Stimulated activated CD4-positive, alpha-beta T cell treated with anti-CD3 and anti-CD28 coated beads, Interleukin-1b, Interleukin-23, amount 100 ng/mL, for 24 hours (primary cell): ENCODE results near the gene ASXL3.

Source experiments
- DNase-seq, 4 experiments: peaks; one replicate each; pipeline ENCODE4 v3.0.0-alpha.2; 2020; ENCODE audit warnings: low read depth in 4 of 4, low spot score in 1 of 4

The ASXL3 gene

DNA sequence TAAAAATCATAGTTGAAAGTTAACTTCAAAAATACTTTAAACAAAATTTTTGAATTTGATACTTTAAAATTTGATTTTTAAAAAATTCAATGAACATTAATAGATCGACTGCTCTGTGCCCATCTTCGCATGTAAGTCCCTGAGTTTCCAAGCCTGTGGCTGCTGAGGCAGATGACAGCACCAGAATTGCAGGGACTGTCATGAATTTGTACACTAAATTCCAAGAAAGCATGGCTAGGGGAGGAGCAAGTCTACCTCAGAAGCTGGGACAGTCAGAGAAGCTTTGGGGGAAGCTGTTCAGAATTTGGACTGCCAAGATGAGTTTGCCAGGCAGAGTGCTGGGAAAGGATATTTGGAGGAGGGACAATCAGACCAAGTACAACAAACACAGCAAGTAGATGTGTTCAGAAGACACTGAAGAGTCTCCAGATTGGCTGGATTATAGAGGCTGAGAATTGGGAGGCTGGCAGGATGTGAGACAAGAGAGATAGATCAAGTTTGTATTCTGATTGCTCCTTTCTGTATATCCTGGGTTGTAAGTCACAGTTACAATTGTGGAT is 79.0 kb downstream of the ASXL3 start:
- DNase-seq: no peak

DNA sequence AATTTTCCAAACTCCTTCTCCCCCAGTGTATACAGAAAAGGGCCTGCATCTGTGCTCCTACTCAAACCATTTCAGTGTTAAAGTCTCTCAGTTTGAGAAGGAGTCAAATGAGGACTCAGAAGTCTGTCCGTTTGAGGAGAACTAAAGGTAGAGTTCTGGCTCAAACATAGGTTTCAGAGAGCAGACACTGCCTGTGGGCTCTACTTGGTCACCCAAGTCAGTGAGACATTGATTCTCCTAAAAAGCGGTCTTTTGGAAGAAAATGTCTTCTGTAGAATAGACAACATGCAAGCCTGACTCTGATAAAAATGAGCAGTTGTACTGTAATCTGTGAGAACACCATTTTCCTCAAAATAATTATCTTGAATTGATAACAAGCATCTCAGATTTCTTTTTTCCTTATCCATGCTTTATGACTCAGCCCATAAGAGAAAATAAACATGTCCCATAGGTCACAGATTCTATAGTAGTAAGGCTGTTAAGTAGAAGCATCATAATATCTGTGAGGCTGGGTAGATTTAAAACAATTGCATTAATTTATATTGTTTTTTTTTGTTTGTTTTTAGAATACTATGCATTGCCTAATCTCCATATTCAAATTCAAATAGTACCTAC is 82.8 kb downstream of the ASXL3 start:
- no peak for DNase-seq

DNA sequence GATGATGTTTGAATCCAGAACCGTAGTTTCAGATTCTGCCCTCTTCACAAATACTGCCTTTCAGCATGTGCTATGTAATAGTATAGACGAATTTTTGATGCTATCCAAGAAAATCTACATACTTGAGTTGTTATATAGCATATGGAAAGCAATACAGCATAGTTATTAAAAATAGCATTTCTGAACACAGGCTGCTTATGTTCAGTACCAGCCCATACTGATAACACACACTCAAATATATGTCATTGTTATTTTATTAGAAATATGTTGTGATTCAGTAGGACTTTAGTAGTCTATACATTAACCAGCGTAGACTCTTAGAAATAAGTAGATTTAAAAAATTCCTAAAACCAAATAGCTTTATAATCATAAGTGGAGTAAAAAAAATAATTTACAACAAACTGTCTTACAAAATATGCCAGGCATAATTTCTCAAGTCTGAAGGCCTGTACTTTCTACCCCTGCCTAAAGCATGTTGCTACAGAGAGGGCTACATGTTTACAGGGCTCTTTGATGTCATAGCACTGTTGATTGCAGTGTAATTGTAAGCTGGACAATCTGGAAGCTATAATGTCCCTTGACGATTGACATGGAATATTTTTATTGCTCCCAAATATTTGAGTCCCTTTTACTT is 86.3 kb downstream of the ASXL3 start:
- no peak for DNase-seq

DNA sequence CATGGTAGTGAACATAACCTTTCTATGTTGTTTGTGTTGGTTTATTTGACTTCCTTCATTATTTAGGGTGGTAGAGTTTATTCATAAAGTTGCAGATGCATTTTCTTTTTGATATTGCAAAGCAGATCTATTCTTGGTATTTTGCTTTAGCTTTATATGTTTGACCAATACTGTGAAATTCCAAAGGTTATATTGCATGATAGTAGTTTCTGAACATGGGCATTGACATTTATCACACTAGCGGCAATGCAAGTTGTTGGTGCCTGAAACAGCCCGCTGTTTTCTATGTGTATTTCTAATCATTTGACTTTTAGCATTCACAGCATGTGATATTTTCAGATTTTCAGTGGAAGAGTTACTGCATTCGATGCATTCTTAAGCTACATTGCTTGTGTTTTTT is 87.2 kb downstream of the ASXL3 start:
- no peak for DNase-seq

DNA sequence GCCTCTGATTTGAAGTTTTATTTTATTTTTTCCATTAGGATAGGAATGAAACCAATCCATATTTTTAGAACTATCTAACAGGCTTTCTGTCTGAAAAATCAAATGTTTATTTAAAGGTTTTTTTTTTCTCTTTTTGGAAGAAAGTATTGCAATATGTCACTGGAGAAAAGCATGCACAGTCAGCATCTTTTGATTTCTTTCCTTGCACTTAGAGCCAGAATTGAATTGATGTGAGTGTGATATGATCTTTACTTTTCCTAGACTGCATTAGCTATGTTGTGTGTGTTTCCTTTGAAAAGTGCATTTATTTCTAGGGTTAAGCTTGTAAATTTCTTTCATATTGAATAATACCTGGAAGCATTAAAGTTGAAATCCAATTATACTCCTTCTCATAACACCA is 87.6 kb downstream of the ASXL3 start:
- no peak for DNase-seq

DNA sequence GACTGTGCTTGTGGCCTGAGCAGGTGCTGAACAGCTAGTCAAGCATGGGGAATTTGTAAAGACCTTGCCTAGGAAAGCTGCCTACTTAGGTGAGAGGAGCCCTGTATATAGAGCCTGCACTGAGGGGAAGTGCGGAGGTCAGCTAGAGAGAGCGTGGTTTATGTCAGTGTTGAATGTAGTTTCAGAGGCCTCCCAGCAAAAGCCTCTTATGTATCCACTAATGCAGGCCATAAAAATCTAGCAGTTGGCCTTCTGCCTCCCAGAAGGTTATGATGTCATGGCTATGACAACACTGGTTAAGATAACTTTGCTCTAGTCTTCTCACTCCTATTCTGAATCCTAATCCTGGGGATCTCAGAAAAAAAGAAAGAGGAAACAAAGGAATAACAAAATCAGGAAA is 88.9 kb downstream of the ASXL3 start:
- no peak for DNase-seq

DNA sequence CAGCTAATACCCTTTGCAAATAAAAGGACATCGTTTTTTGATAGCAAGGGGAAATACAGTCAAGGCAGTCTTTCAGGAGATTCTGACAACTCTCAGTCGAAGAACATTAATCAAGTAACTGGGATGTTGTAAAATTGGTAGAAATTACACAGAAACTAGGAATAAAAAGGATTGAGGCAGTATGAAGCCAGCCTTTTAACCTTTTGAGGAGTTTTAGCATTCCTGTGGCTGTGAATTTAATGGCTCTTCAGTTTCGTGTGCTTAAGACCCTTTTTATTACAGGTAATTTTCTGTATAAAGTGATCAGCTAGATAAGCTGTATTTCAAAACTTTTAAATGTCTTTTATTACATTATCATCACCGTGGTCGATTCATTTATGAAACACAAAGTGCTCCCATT is 91.6 kb downstream of the ASXL3 start:
- no peak for DNase-seq

DNA sequence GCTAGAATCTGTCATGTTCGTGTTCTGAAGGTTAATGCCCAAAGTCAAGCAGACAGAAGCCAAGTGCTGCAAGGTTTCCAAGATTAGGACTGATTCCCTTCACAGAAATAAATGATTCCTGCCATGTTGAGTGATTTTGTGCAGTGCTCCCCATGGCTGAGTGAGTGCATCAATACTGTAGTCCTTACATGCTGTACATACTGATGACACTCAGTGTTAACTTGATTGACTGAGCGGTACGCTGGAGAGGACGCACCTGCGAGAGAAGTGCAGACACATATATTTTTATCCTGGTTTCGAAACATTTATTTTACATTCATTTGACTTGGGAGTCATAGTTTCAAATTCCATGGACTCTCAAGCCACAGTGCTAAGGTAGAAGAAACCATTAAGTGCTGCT is 92.0 kb downstream of the ASXL3 start:
- DNase-seq: no peak

DNA sequence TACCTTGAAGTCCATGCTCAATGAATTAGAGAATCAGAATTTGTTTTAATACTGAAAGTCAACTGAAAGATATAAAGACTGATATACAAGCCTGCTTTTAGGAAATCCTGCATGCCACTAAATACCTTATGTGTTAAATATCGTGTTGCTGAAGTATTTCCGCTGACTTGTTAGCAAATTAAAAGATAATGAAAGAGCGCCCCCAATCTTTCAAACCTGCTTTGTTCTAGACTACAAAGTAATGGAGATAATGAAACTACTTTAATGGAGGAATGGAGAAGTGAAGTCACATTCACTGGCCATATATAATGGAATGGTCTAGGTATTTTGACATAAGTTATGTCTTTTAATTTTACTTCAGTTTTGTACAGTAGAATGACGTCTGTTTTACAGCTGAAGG is 95.7 kb downstream of the ASXL3 start:
- no peak for DNase-seq

DNA sequence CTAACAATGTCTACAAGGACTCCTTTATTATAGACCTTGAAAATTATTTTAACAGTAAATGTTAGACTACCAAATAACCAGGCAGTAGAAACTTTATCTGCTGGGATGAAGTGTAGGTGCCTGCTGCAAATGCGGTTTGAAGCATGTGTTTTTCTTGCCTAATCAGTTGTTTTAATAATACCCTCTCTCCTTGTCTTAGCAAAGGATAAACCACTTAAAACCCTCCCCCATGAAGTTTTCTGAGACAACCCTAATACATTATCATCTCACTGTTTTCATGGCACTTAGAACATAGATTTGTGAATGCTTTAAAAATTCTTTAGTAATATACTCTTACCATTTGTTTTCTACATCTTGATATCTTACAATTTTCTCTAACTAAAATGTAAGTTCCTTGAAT is 98.6 kb downstream of the ASXL3 start:
- DNase-seq: no peak

DNA sequence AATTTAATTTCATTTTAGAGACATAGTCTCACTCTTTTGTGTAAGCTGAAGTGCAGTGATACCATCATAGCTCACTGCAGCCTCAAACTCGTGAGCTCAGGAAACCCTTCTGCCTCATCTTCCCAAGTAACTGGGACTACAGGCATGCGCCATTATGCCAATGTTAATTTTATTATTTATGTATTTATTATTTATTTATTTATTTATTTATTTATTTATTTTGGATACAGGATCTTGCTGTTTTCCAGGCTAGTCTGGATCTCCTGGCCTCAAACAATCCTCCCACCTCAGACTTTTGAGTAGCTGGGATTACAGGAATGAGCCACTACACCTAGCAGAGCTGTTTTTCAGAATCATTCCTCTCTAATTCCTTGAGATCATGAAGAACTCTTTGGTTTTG is 99.9 kb downstream of the ASXL3 start:
- no peak for DNase-seq

DNA sequence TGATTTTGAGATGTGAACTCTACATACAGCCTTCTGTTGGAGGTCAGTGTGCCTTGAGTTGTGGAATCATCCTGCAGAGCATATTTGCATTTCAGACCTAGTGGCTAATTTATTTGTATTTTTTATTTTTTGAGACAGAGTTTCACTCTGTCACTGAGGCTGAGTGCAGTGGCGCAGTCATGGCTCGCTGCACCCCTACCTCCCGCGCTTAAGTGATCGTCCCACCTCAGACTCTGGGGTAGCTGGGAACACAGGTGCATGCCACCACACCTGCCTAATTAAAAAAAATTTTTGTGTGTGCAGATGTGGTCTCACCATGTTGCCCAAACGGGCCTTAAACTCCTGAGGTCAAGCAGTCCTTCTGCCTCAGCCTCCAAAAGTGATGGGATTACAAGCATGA is 104.4 kb downstream of the ASXL3 start:
- DNase-seq: no peak

DNA sequence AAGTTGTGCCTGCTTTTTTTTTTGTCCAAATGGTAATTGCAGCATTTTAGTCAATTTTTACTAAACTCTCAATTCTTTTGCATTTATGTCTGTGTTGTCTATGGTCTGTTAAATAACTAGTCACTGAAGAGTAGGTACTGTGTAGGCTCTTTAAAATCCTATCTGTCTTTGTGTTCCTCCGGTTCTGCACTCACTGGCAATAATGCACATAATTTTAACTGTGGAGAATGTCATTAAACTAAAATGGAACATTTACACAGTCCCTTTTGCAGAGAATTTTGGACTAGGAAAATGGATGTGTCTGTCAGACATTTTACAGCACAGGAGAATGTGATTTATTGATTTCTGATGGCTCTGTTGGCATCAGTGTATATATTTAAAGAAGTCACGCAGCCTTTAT is 116.6 kb downstream of the ASXL3 start:
- no peak for DNase-seq

DNA sequence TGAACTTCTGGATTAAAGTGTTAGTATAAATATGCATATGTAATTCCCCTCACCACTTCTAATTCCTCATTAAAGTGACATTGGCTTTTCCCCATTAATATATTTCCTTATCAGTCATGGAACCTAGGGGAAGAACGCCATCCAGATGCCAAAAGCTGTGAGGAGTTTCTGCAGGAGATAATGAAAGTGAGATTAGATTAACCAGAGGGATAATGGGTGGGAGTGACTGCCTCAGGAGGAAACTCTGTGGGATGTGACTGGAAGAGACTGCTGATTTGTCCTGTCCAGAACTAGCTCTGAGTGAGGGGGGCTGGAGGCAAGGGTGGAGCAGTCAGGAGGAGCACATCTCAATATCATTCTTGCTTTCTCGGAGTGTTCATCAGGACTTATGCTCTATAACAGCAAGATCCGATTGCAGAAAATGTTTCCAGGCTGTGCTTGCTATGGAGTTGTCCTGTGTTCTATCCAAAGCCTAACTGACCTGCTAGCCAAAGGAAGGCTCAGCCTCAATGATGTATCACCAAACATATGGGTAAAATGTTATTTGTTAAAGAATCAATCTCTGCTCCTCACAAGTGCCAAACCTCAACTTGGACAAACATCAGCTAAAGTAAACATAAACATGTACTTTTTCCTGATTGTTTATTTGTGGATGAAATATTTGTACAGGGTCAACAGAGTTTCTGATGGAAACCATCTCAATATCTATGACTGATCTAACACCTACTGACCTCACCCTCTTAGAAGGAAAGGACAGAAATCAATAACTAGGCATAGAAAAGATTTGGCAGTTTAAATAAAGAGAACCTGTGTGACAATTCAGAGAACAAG is 118.5 kb downstream of the ASXL3 start:
- DNase-seq: no peak

DNA sequence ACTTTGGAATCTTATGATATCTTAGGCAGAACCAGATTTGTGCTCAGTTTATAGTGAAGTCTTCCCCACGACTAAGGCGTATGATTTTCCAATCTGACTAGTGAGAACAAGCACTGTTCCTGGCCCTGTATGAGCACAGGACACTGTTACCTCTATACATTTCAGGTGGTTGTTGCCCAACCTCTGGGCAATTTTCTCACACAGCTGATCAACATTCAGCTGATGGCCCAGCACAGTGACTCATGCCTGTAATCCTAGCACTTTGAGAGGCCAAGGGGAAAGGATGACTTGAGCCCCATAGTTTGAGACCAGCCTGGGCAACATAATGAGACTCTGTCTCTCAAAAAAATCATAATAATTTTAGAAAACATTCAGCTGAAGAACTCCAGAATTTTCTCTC is 119.5 kb downstream of the ASXL3 start:
- DNase-seq: no peak

DNA sequence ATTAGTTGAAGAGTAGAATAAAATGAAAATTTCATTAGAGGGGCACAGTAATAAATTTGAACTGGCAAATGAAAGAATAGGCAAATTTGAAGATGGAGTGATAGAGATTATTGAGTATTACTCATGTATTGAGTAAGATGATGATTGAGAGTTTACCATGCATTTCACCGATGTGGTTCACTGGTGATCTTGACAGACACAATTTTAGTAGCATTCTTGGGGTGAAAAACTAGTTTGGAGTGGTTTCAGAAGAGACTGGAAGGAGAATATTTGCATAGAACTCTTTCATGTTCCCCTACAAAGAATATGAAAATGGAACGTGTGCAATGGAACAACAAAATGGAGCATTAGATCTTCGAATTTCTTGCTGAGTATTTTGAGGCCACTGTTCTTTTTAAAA is 121.4 kb downstream of the ASXL3 start:
- no peak for DNase-seq

DNA sequence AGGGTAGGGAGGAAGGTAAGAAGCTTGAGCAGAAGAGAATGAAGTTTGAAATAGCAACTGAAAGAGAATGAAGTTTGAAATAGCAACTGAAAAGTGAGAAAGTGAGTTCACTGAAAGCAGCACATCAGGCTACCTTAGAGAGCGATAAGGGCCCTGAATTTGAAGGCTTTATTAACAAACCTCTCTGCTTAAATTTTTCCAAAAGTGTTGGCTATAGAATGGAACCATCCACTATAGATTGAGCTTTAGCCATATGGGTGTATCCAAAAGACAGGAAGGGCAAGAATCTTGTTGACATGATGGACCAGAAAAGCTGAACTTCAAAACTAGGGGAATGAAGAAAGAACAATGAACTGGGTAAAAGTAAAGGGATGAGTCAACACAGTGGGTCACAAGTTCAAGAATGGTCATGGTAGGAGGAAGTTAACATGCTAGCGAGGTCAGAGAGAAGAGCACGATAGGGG is 122.5 kb downstream of the ASXL3 start:
- no peak for DNase-seq

DNA sequence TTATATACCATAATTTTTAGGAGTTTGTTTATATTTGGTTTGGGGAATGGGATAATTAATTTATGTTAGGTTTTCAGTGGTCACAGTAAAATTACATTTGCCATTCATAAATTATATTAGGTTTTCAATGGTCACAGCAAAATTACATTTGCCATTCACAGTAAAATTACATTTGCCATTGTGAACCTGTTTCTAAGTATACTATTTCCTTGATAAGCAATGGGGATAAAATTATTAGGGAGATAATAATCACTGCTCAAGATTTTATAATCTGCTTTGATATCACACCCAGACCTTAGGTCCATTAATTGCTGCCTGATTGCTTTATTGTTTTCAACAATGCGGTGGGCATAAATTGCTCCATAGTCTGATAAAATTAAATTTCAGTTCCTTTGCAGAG is 124.6 kb downstream of the ASXL3 start:
- no peak for DNase-seq

DNA sequence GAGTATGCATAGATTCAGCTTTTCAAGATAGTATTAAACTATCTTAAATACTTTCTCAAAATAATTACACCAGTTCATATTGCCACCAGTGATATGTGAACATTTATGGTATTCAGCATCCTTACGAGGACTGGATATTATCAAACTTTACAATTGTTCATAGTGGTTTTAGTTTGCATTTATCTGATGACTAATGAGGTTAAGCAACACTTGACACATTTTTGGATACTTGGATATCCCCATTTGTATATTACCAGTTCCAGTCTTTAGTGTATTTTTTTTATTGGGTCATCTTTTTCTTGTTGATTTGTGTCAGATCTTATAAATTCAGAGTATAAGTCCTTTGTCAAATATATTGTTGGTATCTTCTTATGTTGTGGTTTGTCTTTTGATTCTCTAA is 128.4 kb downstream of the ASXL3 start:
- DNase-seq: no peak

DNA sequence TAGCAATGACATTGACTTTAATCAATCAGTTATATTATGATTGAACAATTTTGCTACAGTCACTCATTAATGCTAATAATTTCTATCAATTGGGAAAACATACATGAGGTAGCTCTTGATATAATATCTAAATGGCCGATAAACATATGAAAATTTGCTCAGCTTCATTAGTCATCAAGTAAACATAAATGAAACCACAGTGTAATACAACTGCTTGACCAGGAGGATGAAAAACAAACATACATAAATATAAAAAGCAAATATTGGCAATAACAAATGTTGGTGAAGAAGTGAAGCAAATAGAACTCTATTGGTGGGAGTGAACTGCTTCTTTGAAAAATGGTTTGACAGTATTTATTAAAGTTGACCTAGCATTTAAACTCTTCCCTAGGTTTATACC is 130.9 kb downstream of the ASXL3 start:
- no peak for DNase-seq

DNA sequence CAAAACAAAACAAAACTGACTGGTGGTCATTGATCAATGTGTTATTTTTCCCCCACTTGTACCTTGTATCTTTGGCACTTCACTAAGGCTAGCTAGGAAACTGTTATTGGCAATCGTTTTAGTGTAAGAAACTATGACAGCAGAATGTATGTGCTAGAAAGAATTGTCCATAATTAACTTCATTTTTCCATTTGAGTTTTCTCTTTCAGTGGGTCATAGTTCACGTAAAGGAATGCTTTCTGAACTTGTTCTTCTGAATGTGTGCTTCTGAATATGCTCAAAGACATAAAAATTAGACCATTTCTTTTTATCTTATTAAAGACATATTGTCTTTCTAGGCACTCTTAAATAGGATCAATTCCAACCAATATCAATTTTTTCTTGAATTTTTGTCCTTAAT is 132.2 kb downstream of the ASXL3 start:
- DNase-seq: no peak

DNA sequence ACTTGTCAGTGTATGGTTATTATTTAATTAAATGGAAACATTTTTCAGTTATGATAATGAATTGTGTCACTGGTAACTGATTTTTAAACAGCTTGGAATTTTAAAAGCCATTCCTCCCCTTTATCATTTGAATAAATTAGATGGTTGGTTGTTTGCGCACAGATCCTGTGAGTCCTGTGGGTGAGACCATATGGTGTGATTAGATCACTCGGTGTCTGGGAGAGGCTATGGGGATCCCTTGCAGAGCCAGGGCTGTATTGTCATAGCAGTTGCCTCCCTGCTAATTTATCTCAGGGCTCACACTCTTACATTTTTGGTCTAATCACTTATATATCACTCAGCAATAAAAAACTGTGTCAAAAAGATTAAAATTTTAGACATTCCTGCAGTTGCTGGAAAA is 133.5 kb downstream of the ASXL3 start:
- DNase-seq: no peak
